Measurements from ENCODE around the gene ADGRB3.
"Not testable (repeated sequence)": the region's sequence is repeated elsewhere in the genome, so short reads cannot be mapped to it uniquely, and the experiment has no call there.

The ADGRB3 gene

DNA sequence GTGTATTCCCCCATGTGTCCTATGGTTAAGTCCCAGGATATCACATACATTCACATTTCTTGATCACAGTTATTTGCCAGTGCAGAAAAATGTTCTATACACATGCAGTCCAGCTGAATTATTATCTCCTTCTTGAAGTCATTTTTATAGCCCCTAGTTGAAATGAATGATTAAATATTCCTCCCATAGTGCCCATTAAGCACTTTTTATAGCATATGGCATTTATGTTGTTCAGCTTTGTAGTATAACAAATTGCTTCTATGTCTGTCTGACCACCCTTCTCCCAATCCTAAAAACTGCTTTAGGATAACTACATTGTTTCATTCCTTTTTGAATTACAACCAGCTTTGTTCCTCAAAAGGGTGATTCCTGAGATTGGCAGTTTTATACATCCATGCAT, 123.5 kb downstream of the ADGRB3 start:
- no peak overlapping the region for H3K27ac ChIP-seq (ENCODE audit: low read depth, low read length)
- H3K36me3 ChIP-seq (ENCODE audit: control insufficient read depth, insufficient read depth, low read length), result no peaks in the 10 kb centered on the region
- H3K9ac ChIP-seq (ENCODE audit: low read length), result no peak overlapping the region
- no peak overlapping the region for H3K4me3 ChIP-seq (ENCODE audit: low read depth, low read length)
- no peaks in the 10 kb centered on the region for H3K4me1 ChIP-seq (ENCODE audit: control insufficient read depth, insufficient read depth, low read length)
- no peaks in the 10 kb centered on the region for H3K27me3 ChIP-seq (ENCODE audit: control insufficient read depth, insufficient read depth, low read length)
- H3K9me3 ChIP-seq (ENCODE audit: control insufficient read depth, insufficient read depth, low read depth, low read length), result no peaks in the 10 kb centered on the region

DNA sequence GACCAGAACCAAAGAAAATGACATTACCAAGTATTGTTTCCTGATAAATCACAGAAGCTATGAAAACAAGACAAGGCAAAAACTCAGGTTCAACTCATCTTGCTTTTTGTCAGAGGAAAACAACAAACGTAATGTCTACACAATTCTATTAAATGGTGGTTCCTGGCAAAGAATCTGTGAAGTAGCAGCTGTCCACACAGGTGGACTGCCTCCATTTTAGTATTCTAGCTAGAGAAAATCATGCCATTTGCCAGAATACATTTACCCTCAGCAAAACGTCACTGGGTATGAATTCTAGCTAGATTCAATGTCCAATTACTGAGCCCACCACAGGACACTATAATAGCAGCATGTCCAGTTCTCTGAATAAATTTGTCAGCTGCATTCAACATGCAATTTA, 125.4 kb downstream of the ADGRB3 start:
- Histone ChIP-seq H3K9me3 (ENCODE audit: control insufficient read depth, insufficient read depth, low read depth, low read length) (no peaks in the 10 kb centered on the region), H3K4me3 (ENCODE audit: low read depth, low read length) (no peak overlapping the region), H3K36me3 (ENCODE audit: control insufficient read depth, insufficient read depth, low read length) (no peaks in the 10 kb centered on the region), H3K27me3 (ENCODE audit: control insufficient read depth, insufficient read depth, low read length) (no peaks in the 10 kb centered on the region), H3K27ac (ENCODE audit: low read depth, low read length) (no peak overlapping the region), H3K4me1 (ENCODE audit: control insufficient read depth, insufficient read depth, low read length) (no peaks in the 10 kb centered on the region), H3K9ac (ENCODE audit: low read length) (no peak overlapping the region)

DNA sequence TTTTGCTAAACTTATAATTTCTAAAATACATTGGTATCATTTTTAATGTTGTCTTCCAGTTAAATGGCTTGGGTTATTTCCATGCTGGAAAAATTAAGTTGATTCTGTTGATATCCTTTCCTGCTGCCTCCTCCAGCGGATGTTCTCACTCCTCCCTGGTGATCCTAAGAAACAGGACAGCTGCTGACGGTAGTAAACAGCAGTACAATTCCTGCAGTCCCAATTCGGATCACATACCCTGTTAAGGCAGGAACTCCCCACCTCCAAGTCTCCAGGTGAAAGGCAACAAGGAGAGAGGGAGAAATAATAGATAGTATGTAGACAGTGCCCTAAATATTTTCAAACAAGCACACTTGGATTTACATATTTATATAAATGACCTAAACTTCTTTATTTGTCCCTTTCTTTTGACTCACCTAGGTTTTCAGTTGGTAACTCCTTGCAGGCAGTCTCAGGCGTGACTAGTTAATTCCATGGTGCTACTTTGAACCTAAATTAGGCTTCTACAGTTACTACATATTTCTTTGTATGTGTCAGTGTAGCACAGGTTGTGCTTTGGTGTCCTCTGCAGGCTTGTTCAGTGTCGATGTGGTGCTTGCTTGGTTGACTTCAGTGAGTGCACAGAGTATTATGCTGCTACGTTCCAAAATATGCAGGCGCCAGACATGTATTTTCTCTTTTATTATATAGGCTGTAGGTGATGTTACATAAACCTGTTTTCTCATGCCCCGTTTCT, 126.0 kb downstream of the ADGRB3 start:
- Histone ChIP-seq H3K27me3 (ENCODE audit: control insufficient read depth, insufficient read depth, low read length) (no peaks in the 10 kb centered on the region), H3K9me3 (ENCODE audit: control insufficient read depth, insufficient read depth, low read depth, low read length) (no peaks in the 10 kb centered on the region), H3K4me3 (ENCODE audit: low read depth, low read length) (no peak overlapping the region), H3K9ac (ENCODE audit: low read length) (no peak overlapping the region), H3K27ac (ENCODE audit: low read depth, low read length) (no peak overlapping the region), H3K4me1 (ENCODE audit: control insufficient read depth, insufficient read depth, low read length) (no peaks in the 10 kb centered on the region), H3K36me3 (ENCODE audit: control insufficient read depth, insufficient read depth, low read length) (no peaks in the 10 kb centered on the region)

DNA sequence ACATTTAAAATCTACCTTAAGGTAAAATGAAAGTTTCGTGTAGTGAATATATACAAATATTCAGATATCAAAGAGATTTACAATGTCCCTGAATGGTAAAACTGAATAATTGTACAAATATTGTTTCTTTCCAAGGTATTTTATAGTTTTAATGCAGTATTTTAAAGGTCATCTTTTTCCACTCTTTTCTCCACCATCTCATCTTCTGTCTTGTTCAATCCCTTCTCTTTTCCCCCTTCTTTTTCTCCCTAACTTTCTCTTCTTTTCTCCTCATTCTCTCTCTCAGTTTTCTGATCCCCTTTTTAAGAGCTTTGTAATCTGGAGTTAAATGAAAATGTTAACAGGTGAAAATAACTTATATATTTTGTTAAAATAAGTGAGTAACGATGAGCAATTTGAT, 126.9 kb downstream of the ADGRB3 start:
- Histone ChIP-seq H3K9ac (ENCODE audit: low read length) (no peak overlapping the region), H3K27ac (ENCODE audit: low read depth, low read length) (no peak overlapping the region), H3K27me3 (ENCODE audit: control insufficient read depth, insufficient read depth, low read length) (no peaks in the 10 kb centered on the region), H3K4me3 (ENCODE audit: low read depth, low read length) (no peak overlapping the region), H3K36me3 (ENCODE audit: control insufficient read depth, insufficient read depth, low read length) (no peaks in the 10 kb centered on the region), H3K9me3 (ENCODE audit: control insufficient read depth, insufficient read depth, low read depth, low read length) (no peaks in the 10 kb centered on the region), H3K4me1 (ENCODE audit: control insufficient read depth, insufficient read depth, low read length) (no peaks in the 10 kb centered on the region)

DNA sequence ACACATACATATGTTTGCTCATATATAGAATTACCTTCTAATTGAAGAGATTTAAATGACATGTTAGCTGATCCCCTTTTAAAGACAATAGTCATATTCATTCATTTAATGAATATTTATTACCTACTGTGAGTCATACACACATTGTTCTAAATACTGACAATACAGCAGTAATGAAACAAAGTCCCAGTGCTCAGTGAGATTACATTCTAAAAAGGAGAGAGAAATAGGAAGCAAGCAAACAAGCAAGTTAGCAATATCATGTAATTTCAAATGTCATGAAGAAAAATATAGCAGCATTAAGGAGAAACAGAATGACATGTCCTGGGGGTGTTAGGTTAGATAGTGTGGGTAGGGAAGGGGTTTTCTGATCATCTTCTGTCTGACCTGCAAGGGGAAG, 136.3 kb downstream of the ADGRB3 start:
- Histone ChIP-seq H3K36me3 (ENCODE audit: control insufficient read depth, insufficient read depth, low read length) (no peaks in the 10 kb centered on the region), H3K27ac (ENCODE audit: low read depth, low read length) (no peak overlapping the region), H3K4me1 (ENCODE audit: control insufficient read depth, insufficient read depth, low read length) (no peaks in the 10 kb centered on the region), H3K9me3 (ENCODE audit: control insufficient read depth, insufficient read depth, low read depth, low read length) (no peaks in the 10 kb centered on the region), H3K9ac (ENCODE audit: low read length) (no peak overlapping the region), H3K27me3 (ENCODE audit: control insufficient read depth, insufficient read depth, low read length) (no peaks in the 10 kb centered on the region), H3K4me3 (ENCODE audit: low read depth, low read length) (no peak overlapping the region)

DNA sequence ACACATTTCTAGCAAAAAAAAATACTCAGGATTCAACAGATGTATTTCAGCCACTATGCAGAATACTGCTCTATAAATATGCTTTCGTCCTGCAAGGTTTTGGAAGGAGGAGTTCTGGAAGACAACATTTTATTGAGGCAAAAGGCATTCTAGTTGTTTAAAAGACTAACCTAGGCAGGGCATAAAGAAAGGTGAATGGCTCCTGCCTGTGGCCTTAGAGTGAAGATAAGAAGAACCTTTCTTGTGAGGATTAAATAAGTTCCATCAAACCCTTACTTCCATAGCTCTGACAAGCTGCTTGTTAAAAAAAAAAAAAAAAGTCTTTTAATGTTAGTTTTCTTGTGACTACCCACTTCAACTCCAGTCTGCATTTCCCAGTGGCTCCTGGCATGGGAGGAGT, 139.8 kb downstream of the ADGRB3 start:
- H3K36me3 ChIP-seq (ENCODE audit: control insufficient read depth, insufficient read depth, low read length), result no peaks in the 10 kb centered on the region
- no peaks in the 10 kb centered on the region for H3K4me1 ChIP-seq (ENCODE audit: control insufficient read depth, insufficient read depth, low read length)
- H3K9me3 ChIP-seq (ENCODE audit: control insufficient read depth, insufficient read depth, low read depth, low read length), result no peaks in the 10 kb centered on the region
- H3K4me3 ChIP-seq (ENCODE audit: low read depth, low read length), result no peak overlapping the region
- H3K27me3 ChIP-seq (ENCODE audit: control insufficient read depth, insufficient read depth, low read length), result no peaks in the 10 kb centered on the region
- H3K9ac ChIP-seq (ENCODE audit: low read length), result no peak overlapping the region
- no peak overlapping the region for H3K27ac ChIP-seq (ENCODE audit: low read depth, low read length)

DNA sequence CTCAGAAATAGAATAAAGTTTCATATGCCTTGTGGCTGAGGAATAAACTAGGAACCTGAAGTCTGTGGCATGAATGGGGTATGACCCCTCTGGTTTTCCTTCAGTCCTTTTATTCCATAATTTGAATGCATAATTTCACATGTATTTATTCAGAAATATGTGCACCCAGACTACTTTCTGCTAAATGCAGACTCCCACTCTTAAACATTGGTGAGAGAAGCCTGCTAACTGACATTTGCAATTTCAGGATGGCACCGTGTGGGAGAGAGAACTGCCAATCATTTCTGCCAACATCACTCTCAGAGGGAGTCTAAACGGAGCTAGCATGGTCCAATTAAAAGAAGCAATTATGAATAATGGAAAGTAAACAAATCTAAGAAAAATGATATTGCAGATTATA, 141.3 kb downstream of the ADGRB3 start:
- no peaks in the 10 kb centered on the region for H3K36me3 ChIP-seq (ENCODE audit: control insufficient read depth, insufficient read depth, low read length)
- no peak overlapping the region for H3K4me3 ChIP-seq (ENCODE audit: low read depth, low read length)
- no peaks in the 10 kb centered on the region for H3K27me3 ChIP-seq (ENCODE audit: control insufficient read depth, insufficient read depth, low read length)
- H3K4me1 ChIP-seq (ENCODE audit: control insufficient read depth, insufficient read depth, low read length), result no peaks in the 10 kb centered on the region
- no peak overlapping the region for H3K9ac ChIP-seq (ENCODE audit: low read length)
- no peaks in the 10 kb centered on the region for H3K9me3 ChIP-seq (ENCODE audit: control insufficient read depth, insufficient read depth, low read depth, low read length)
- H3K27ac ChIP-seq (ENCODE audit: low read depth, low read length), result no peak overlapping the region

DNA sequence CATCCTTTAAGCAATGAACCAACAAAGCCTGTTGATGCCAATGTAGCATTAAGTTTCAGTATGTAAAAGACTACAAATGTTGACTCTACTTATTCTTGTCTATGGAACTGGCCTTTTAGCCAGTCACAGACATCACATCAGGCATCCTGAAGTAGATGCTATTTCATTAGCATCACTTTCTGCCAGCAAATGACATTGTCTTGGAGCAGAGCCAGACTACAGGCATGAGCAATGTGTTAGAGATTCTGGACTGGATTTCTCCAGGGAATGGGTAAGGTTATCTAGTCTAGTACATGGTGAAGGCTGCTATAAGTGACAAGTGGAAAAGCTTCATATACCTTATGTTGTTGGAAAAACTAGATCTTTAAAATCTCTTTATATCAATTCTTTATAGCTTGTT, 142.9 kb downstream of the ADGRB3 start:
- no peaks in the 10 kb centered on the region for H3K4me1 ChIP-seq (ENCODE audit: control insufficient read depth, insufficient read depth, low read length)
- no peaks in the 10 kb centered on the region for H3K9me3 ChIP-seq (ENCODE audit: control insufficient read depth, insufficient read depth, low read depth, low read length)
- H3K9ac ChIP-seq (ENCODE audit: low read length), result no peak overlapping the region
- H3K27ac ChIP-seq (ENCODE audit: low read depth, low read length), result no peak overlapping the region
- H3K36me3 ChIP-seq (ENCODE audit: control insufficient read depth, insufficient read depth, low read length), result no peaks in the 10 kb centered on the region
- no peak overlapping the region for H3K4me3 ChIP-seq (ENCODE audit: low read depth, low read length)
- no peaks in the 10 kb centered on the region for H3K27me3 ChIP-seq (ENCODE audit: control insufficient read depth, insufficient read depth, low read length)

DNA sequence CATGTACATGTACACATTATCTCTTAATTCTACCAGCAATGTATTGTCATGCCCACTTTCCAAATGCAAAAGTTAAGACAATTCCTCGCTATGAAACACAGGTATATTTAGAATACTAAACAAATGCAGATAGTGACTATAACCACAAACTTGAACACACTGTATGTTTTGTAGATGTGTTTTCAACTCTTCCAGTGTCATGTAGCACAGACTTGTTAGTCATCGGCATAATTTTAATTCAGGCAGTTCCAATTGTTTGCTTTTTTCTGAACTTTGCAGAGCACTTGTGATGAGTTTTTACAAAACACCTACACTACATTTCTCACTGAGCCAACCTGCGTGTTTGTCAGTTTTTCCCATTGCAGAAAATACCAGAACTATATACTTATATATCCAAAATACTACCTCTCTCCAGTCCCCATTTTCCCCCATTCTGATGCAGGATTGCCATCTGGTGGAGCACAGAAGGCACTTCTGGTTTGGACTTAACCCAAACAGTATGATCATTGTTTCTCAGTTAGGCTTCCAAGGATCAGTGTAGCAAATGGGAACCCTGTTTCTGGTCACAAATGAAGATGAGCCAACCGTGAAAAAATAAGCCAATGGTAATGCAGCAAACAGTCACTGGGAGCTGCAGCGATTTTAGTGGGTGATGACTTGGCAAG, 143.4 kb downstream of the ADGRB3 start:
- H3K9me3 ChIP-seq (ENCODE audit: control insufficient read depth, insufficient read depth, low read depth, low read length), result no peaks in the 10 kb centered on the region
- no peaks in the 10 kb centered on the region for H3K27me3 ChIP-seq (ENCODE audit: control insufficient read depth, insufficient read depth, low read length)
- H3K4me3 ChIP-seq (ENCODE audit: low read depth, low read length), result no peak overlapping the region
- H3K36me3 ChIP-seq (ENCODE audit: control insufficient read depth, insufficient read depth, low read length), result no peaks in the 10 kb centered on the region
- H3K9ac ChIP-seq (ENCODE audit: low read length), result no peak overlapping the region
- H3K4me1 ChIP-seq (ENCODE audit: control insufficient read depth, insufficient read depth, low read length), result no peaks in the 10 kb centered on the region
- no peak overlapping the region for H3K27ac ChIP-seq (ENCODE audit: low read depth, low read length)

DNA sequence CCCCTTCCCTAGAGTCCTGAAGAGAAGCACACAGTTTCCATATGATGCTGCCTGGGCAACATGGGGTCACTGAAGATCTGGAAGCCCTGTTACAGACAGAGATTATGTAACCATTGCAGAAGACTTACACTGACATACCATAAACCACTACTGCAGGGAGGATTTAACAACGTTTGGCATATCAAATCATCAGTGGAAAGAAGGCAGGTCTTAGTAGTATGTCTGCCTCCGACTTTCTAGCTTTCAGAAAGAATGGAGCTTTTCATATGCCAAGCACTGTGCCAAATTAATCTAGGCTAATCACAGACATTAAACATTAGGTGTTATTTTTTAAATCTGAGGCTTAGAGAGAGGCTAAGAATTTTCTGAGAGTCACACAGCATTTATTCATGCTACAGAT, 144.3 kb downstream of the ADGRB3 start:
- Histone ChIP-seq H3K27ac (ENCODE audit: low read depth, low read length) (no peak overlapping the region), H3K9ac (ENCODE audit: low read length) (no peak overlapping the region), H3K36me3 (ENCODE audit: control insufficient read depth, insufficient read depth, low read length) (no peaks in the 10 kb centered on the region), H3K4me3 (ENCODE audit: low read depth, low read length) (no peak overlapping the region), H3K27me3 (ENCODE audit: control insufficient read depth, insufficient read depth, low read length) (no peaks in the 10 kb centered on the region), H3K9me3 (ENCODE audit: control insufficient read depth, insufficient read depth, low read depth, low read length) (no peaks in the 10 kb centered on the region), H3K4me1 (ENCODE audit: control insufficient read depth, insufficient read depth, low read length) (no peaks in the 10 kb centered on the region)

DNA sequence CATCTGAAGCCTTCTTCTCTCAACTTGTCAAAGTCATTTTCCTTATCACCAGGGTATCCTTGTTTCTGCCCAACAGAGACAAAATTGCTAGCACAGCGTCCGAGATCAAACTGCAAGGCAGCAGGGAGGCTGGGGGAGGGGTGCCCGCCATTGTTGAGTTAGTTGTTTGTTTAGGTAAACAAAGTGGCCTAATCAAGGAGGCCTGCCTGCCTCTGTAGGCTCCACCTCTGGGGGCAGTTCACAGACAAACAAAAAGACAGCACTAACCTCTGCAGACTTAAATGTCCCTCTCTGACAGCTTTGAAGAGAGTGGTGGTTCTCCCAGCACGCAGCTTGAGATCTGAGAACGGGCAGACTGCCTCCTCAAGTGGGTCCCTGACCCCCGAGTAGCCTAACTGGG, 155.0 kb downstream of the ADGRB3 start:
- H3K27me3 ChIP-seq (ENCODE audit: control insufficient read depth, insufficient read depth, low read length); H3K27ac ChIP-seq (ENCODE audit: low read depth, low read length); H3K9ac ChIP-seq (ENCODE audit: low read length); H3K4me3 ChIP-seq (ENCODE audit: low read depth, low read length); H3K36me3 ChIP-seq (ENCODE audit: control insufficient read depth, insufficient read depth, low read length); H3K4me1 ChIP-seq (ENCODE audit: control insufficient read depth, insufficient read depth, low read length); H3K9me3 ChIP-seq (ENCODE audit: control insufficient read depth, insufficient read depth, low read depth, low read length): not testable (repeated sequence)

All from HUES6 (cell line).